HEK293 (cell line): ENCODE results near the gene IGFBP2.

Experiments used
- CTCF ChIA-PET: fragments of 350-600 bp; formaldehyde crosslinking; extraction: SDS; loops from one replicate; lab custom pipeline; 2021; ENCODE audit warnings: antibody characterized with exemption; lab: Yijun Ruan, JAX
- POLR2A ChIA-PET: fragments of 300-600 bp; formaldehyde crosslinking; extraction: SDS; loops from one replicate; lab custom pipeline; 2020; ENCODE audit warnings: antibody characterized with exemption, inconsistent platforms; lab: Yijun Ruan, JAX
- H3K27ac ChIP-seq: fragments of 200-500 bp; sonication (Bioruptor generic); 2 replicates; pipeline ENCODE4 v1.5.1; 2014; ENCODE audit warnings: low read depth, low read length, control low read depth, inconsistent platforms; ENCODE audit errors: extremely low read depth
- H3K36me3 ChIP-seq, 2 experiments: fragments of 200-500 bp in 1 of 2; sonication (Bioruptor generic) in 1 of 2; 1 replicate in 1 of 2; 2 replicates in 1 of 2; pipeline ENCODE4 v1.5.1; 2014 to 2017; ENCODE audit warnings: inconsistent platforms in 2 of 2, low read length in 2 of 2; ENCODE audit not compliant: control insufficient read depth in 2 of 2, insufficient read depth in 1 of 2
- H3K4me1 ChIP-seq: fragments of 200-500 bp; sonication (Bioruptor generic); 2 replicates; pipeline ENCODE4 v1.5.1; 2014; ENCODE audit warnings: mild to moderate bottlenecking, low read length, inconsistent platforms; ENCODE audit not compliant: control insufficient read depth, insufficient read depth
- H3K4me3 ChIP-seq: 2 replicates; pipeline ENCODE4 v1.5.1; 2011; ENCODE audit warnings: low read depth, mild to moderate bottlenecking, control low read depth, low read length, moderate library complexity
- H3K9me3 ChIP-seq: fragments of 200-500 bp; sonication (Bioruptor generic); 2 replicates; pipeline ENCODE4 v1.5.1; 2014; ENCODE audit warnings: low read depth, low read length, inconsistent platforms; ENCODE audit not compliant: control insufficient read depth, insufficient read depth
- AEBP2 ChIP-seq: fragments of 450-650 bp; formaldehyde crosslinking; IDR thresholded peaks from 2 replicates; pipeline ENCODE4 v1.5.1; 2016; ENCODE audit warnings: missing biosample characterization, missing genetic modification characterization, borderline replicate concordance
- KLF8 ChIP-seq: fragments of 450-650 bp; formaldehyde crosslinking; IDR thresholded peaks from 2 replicates; pipeline ENCODE4 v1.5.1; 2016; ENCODE audit warnings: missing biosample characterization, missing genetic modification characterization
- MEIS1 ChIP-seq: sonication (generic); formaldehyde crosslinking; IDR thresholded peaks from 2 replicates; pipeline ENCODE4 v1.8.1; 2022; ENCODE audit warnings: missing genetic modification reagents, mild to moderate bottlenecking, borderline replicate concordance
- MYNN ChIP-seq: fragments of 450-650 bp; formaldehyde crosslinking; IDR thresholded peaks from 2 replicates; pipeline ENCODE4 v1.5.1; 2016; ENCODE audit warnings: missing biosample characterization, missing genetic modification characterization, borderline replicate concordance
- OVOL3 ChIP-seq: fragments of 450-650 bp; formaldehyde crosslinking; IDR thresholded peaks from 2 replicates; pipeline ENCODE4 v1.5.1; 2016; ENCODE audit warnings: missing biosample characterization, missing genetic modification characterization
- SCRT1 ChIP-seq: fragments of 450-650 bp; formaldehyde crosslinking; IDR thresholded peaks from 2 replicates; pipeline ENCODE4 v1.5.1; 2016; ENCODE audit warnings: missing biosample characterization, missing genetic modification characterization, borderline replicate concordance
- SCRT2 ChIP-seq: fragments of 450-650 bp; formaldehyde crosslinking; IDR thresholded peaks from 2 replicates; pipeline ENCODE4 v1.5.1; 2016; ENCODE audit warnings: missing biosample characterization, missing genetic modification characterization
- TRIM28 ChIP-seq: IDR thresholded peaks from 2 replicates; pipeline ENCODE4 v1.6.1; 2011; ENCODE audit warnings: low read length, control low read depth, borderline replicate concordance
- ZIC2 ChIP-seq: fragments of 450-650 bp; formaldehyde crosslinking; IDR thresholded peaks from 2 replicates; pipeline ENCODE4 v1.5.1; 2016; ENCODE audit warnings: missing biosample characterization, missing genetic modification characterization
- ZNF202 ChIP-seq: fragments of 450-650 bp; formaldehyde crosslinking; IDR thresholded peaks from 2 replicates; pipeline ENCODE4 v1.5.1; 2016; ENCODE audit warnings: missing biosample characterization, missing genetic modification characterization, borderline replicate concordance
- ZNF354C ChIP-seq: fragments of 450-650 bp; formaldehyde crosslinking; IDR thresholded peaks from 2 replicates; pipeline ENCODE4 v1.5.1; 2016; ENCODE audit warnings: missing biosample characterization, missing genetic modification characterization, low read depth, borderline replicate concordance
- ZNF48 ChIP-seq: fragments of 450-650 bp; formaldehyde crosslinking; IDR thresholded peaks from 2 replicates; pipeline ENCODE4 v1.5.1; 2016; ENCODE audit warnings: missing biosample characterization, missing genetic modification characterization
- ZNF510 ChIP-seq: fragments of 450-650 bp; formaldehyde crosslinking; IDR thresholded peaks from 2 replicates; pipeline ENCODE4 v1.5.1; 2018; ENCODE audit warnings: mild to moderate bottlenecking, missing genetic modification characterization, missing biosample characterization; ENCODE audit not compliant: insufficient replicate concordance
- ZNF621 ChIP-seq: fragments of 450-650 bp; formaldehyde crosslinking; IDR thresholded peaks from 2 replicates; pipeline ENCODE4 v1.5.1; 2017; ENCODE audit warnings: missing biosample characterization, missing genetic modification characterization
- ZNF660 ChIP-seq: fragments of 450-650 bp; IDR thresholded peaks from 2 replicates; pipeline ENCODE4 v1.5.1; 2018; ENCODE audit warnings: missing biosample characterization, mild to moderate bottlenecking, missing genetic modification characterization
- ZNF837 ChIP-seq: fragments of 450-650 bp; formaldehyde crosslinking; IDR thresholded peaks from 2 replicates; pipeline ENCODE4 v1.5.1; 2016; ENCODE audit warnings: missing biosample characterization, missing genetic modification characterization
- ZNF843 ChIP-seq: fragments of 450-650 bp; formaldehyde crosslinking; IDR thresholded peaks from 2 replicates; pipeline ENCODE4 v1.5.1; 2016; ENCODE audit warnings: missing biosample characterization, missing genetic modification characterization
- TF ChIP-seq, protein P1 (sequence below): IDR thresholded peaks from 2 replicates; pipeline ENCODE4 v1.6.1; 2011; ENCODE audit warnings: mild to moderate bottlenecking, low read depth, low read length, borderline replicate concordance
- TF ChIP-seq, protein P2 (sequence below): fragments of 450-650 bp; formaldehyde crosslinking; IDR thresholded peaks from 2 replicates; pipeline ENCODE4 v1.5.1; 2016; ENCODE audit warnings: missing biosample characterization, missing genetic modification characterization, low read depth

IGFBP2 gene

GRCh38 chr2:216649574-216649973 lies 16.4 kb downstream of the IGFBP2 start (continued):
- TF ChIP-seq, protein P1, sequence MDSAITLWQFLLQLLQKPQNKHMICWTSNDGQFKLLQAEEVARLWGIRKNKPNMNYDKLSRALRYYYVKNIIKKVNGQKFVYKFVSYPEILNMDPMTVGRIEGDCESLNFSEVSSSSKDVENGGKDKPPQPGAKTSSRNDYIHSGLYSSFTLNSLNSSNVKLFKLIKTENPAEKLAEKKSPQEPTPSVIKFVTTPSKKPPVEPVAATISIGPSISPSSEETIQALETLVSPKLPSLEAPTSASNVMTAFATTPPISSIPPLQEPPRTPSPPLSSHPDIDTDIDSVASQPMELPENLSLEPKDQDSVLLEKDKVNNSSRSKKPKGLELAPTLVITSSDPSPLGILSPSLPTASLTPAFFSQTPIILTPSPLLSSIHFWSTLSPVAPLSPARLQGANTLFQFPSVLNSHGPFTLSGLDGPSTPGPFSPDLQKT: no peak
- TF ChIP-seq ZNF202 (no peak), MEIS1 (CRISPR knock-in tag) (no peak), ZNF660 (tag by site-specific recombination) (no peak)

- POLR2A ChIA-PET: interaction anchor here (1.4 kb wide), 1 partner anchor 14 kb away, joined by 3 read pairs; no protein-coding TSS in a partner anchor
- no peak overlapping the region for H3K4me3 ChIP-seq
- no peaks in the 10 kb centered on the region for H3K4me1 ChIP-seq
- TF ChIP-seq MEIS1 (CRISPR knock-in tag) (no peak), MYNN (tag by site-specific recombination) (no peak), SCRT2 (peak; percentile 81), TRIM28 (no peak), KLF8 (tag by site-specific recombination) (no peak), OVOL3 (tag by site-specific recombination) (no peak), ZNF48 (no peak), ZNF843 (no peak), SCRT1 (peak; percentile 65), ZNF837 (tag by site-specific recombination) (no peak), AEBP2 (tag by site-specific recombination) (no peak), ZNF510 (tag by site-specific recombination) (no peak)
- TF ChIP-seq, protein P2, sequence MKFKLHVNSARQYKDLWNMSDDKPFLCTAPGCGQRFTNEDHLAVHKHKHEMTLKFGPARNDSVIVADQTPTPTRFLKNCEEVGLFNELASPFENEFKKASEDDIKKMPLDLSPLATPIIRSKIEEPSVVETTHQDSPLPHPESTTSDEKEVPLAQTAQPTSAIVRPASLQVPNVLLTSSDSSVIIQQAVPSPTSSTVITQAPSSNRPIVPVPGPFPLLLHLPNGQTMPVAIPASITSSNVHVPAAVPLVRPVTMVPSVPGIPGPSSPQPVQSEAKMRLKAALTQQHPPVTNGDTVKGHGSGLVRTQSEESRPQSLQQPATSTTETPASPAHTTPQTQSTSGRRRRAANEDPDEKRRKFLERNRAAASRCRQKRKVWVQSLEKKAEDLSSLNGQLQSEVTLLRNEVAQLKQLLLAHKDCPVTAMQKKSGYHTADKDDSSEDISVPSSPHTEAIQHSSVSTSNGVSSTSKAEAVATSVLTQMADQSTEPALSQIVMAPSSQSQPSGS (tag by site-specific recombination): peak; percentile 44; the same call in 1 of the 2 replicates
- no peak overlapping the region for H3K27ac ChIP-seq
- H3K9me3 ChIP-seq: no peaks in the 10 kb centered on the region
- H3K36me3 ChIP-seq: no peaks in the 10 kb centered on the region
- CTCF ChIA-PET: interaction anchor here (0.6 to 1.8 kb wide), 9 partner anchors 11 to 603 kb away, joined by 3 to 7 read pairs (median 3); no protein-coding TSS in a partner anchor
Measured at GRCh38 chr2:216650626-216651257, 17.5 kb downstream of the IGFBP2 start.

DNA sequence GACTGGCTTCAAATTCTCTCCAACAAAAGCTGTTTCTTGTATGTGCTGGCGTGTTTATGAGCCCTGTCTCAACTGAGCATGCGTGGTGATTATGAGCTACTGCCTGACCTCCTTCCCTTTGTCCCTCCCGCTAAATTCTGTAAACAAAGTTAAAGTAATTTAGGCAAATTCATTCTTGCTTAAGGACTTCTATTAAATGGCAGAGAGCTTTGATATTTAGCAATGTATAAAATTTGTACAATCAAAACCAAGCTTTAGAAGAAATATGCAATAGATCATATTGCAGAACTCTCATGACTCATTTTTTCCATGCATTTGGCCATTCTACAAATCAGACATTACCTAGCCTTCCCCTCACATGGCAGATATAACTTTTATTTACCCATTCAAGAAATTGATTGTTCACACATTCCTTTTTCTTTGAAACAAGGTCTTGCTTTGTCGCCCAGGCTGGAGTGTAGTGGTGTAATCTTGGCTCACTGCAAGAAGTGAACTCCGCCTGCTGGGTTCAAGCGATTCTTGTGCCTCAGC lies 18.2 kb downstream of the IGFBP2 start:
- H3K4me3 ChIP-seq: no peak overlapping the region
- ChIA-PET CTCF (interaction anchor here (0.6 to 1.8 kb wide), 10 partner anchors 10 to 367 kb away, joined by 3 to 7 read pairs (median 3); no protein-coding TSS in a partner anchor), POLR2A (no interaction called here)
- no peaks in the 10 kb centered on the region for H3K36me3 ChIP-seq
- no peaks in the 10 kb centered on the region for H3K9me3 ChIP-seq
- no peak overlapping the region for H3K27ac ChIP-seq
- TF ChIP-seq ZNF354C (tag by site-specific recombination): no peak
- no peak for TF ChIP-seq ZIC2 (tag by site-specific recombination)
- TF ChIP-seq ZNF202: no peak
- TF ChIP-seq ZNF621: no peak
- TF ChIP-seq, all 188 proteins: peak for 0
- no peaks in the 10 kb centered on the region for H3K4me1 ChIP-seq
